OCI-LY7 (cell line): ENCODE results near the gene FBXW8. TPM values are rescaled to one million over a fixed set of nuclear protein-coding genes. Genes with fewer than 3 reads are reported as not detected.

Source experiments
- BruUV-seq: library from RNA; stranded (reverse); fragments of 400-500 nt; replicated peaks from 2 replicates; lab custom pipeline; 2021; lab: Mats Ljungman, UMichigan
- CTCF ChIA-PET: fragments of 300-600 bp; sonication (Branson Sonifier 250); formaldehyde crosslinking; loops from one replicate; lab custom pipeline; 2022; ENCODE audit warnings: antibody characterized with exemption; ENCODE audit not compliant: unreplicated experiment; lab: Charles Lee
- POLR2A ChIA-PET: fragments of 300-600 bp; sonication (Branson Sonifier 250); formaldehyde crosslinking; loops from one replicate; lab custom pipeline; 2022; ENCODE audit warnings: antibody characterized with exemption; lab: Charles Lee
- DNase-seq: peaks from one replicate; pipeline ENCODE4 v3.0.0-alpha.2; 2015; ENCODE audit warnings: low spot score
- H2AFZ ChIP-seq: fragments of 200-600 bp; sonication (generic), shearing (Covaris generic); 2 replicates; pipeline ENCODE4 v1.6.1; 2014; ENCODE audit warnings: mild to moderate bottlenecking, antibody characterized with exemption, low read length, moderate library complexity
- H3K27ac ChIP-seq: fragments of 200-600 bp; sonication (generic); 2 replicates; pipeline ENCODE4 v1.5.1; 2014; ENCODE audit warnings: mixed run types, low read depth, mild to moderate bottlenecking, moderate library complexity, low read length, inconsistent platforms; ENCODE audit not compliant: poor library complexity, severe bottlenecking
- H3K36me3 ChIP-seq: fragments of 200-600 bp; sonication (generic); 2 replicates; pipeline ENCODE4 v1.6.1; 2014; ENCODE audit warnings: mild to moderate bottlenecking, antibody characterized with exemption, low read length, moderate library complexity, mixed read lengths; ENCODE audit not compliant: insufficient read depth
- H3K4me1 ChIP-seq: fragments of 200-600 bp; sonication (generic); 2 replicates; pipeline ENCODE4 v1.5.1; 2014; ENCODE audit warnings: mild to moderate bottlenecking, low read length; ENCODE audit not compliant: insufficient read depth, poor library complexity, severe bottlenecking
- H3K4me2 ChIP-seq: fragments of 200-600 bp; sonication (generic); 2 replicates; pipeline ENCODE4 v1.6.1; 2014; ENCODE audit warnings: mild to moderate bottlenecking, low read length
- H3K4me3 ChIP-seq: fragments of 200-600 bp; sonication (generic); 2 replicates; pipeline ENCODE4 v1.5.1; 2014; ENCODE audit warnings: mild to moderate bottlenecking, low read depth, low read length; ENCODE audit not compliant: poor library complexity, severe bottlenecking
- H3K79me2 ChIP-seq: fragments of 200-600 bp; sonication (generic); 2 replicates; pipeline ENCODE4 v1.6.1; 2016; ENCODE audit warnings: low read depth, mild to moderate bottlenecking, low read length, moderate library complexity, mixed read lengths; ENCODE audit not compliant: insufficient read depth
- H3K9me2 ChIP-seq: fragments of 200-600 bp; sonication (generic); 2 replicates; pipeline ENCODE4 v1.6.1; 2016; ENCODE audit warnings: mild to moderate bottlenecking, low read length, mixed read lengths; ENCODE audit not compliant: insufficient read depth
- H3K9me3 ChIP-seq: fragments of 200-600 bp; sonication (generic); 2 replicates; pipeline ENCODE4 v1.6.1; 2014; ENCODE audit warnings: mild to moderate bottlenecking, mixed run types, low read length, mixed read lengths
- H4K20me1 ChIP-seq: fragments of 200-600 bp; sonication (generic); 2 replicates; pipeline ENCODE4 v1.6.1; 2014; ENCODE audit warnings: mild to moderate bottlenecking, antibody characterized with exemption, low read length, moderate library complexity, mixed read lengths; ENCODE audit not compliant: insufficient read depth
- CTCF ChIP-seq: fragments of 200-600 bp; sonication (generic); conservative IDR thresholded peaks from 2 replicates; pipeline ENCODE4 v1.5.1; 2014; ENCODE audit warnings: mild to moderate bottlenecking, antibody characterized with exemption, low read length, moderate library complexity, mixed read lengths
- EZH2phosphoT487 ChIP-seq: fragments of 200-600 bp; sonication (generic); IDR thresholded peaks from 2 replicates; pipeline ENCODE4 v1.6.1; 2018; ENCODE audit warnings: low read depth, borderline replicate concordance, mild to moderate bottlenecking, mixed run types, antibody characterized with exemption, low read length, moderate library complexity, mixed read lengths
- intact Hi-C: fragments of 100-400 bp; cut with micrococcal nuclease; formaldehyde crosslinking; loops from one replicate; pipeline ENCODE4 v1.10.0; 2022; ENCODE audit not compliant: unreplicated experiment
- total RNA-seq, 2 experiments: library from RNA; depleted of rRNA in 1 of 2; stranded (reverse); fragments of >200 nt in 1 of 2; shearing (Covaris generic) in 1 of 2; gene quantifications; 2 replicates each; pipeline ENCODE4 v1.2.3, GENCODE V29; 2014 to 2022

The FBXW8 gene
- total RNA-seq, 2 experiments from 2014 or later, result 29.8 to 34.0 TPM

- H4K20me1 ChIP-seq, result no peaks in the 10 kb centered on the region
- no peak for DNase-seq
- H3K4me2 ChIP-seq, result no peak overlapping the region
- no peaks in the 10 kb centered on the region for H3K79me2 ChIP-seq
- H3K9me3 ChIP-seq, result no peaks in the 10 kb centered on the region
- H3K36me3 ChIP-seq, result no peaks in the 10 kb centered on the region
- H3K4me3 ChIP-seq, result no peak overlapping the region
- H2AFZ ChIP-seq, result no peak overlapping the region
- ChIA-PET CTCF (no interaction called here), POLR2A (no interaction called here)
- H3K4me1 ChIP-seq, result no peaks in the 10 kb centered on the region
- H3K27ac ChIP-seq, result no peak overlapping the region
- BruUV-seq, result no TSS peak
- no peaks in the 10 kb centered on the region for H3K9me2 ChIP-seq
- intact Hi-C loops, result no loop called here
- TF ChIP-seq EZH2phosphoT487, result no peak; the same call in 1 of the 2 replicates
- TF ChIP-seq CTCF, result no peak
Measured at GRCh38 chr12:117032593-117033381, 122.0 kb downstream of the FBXW8 start.

DNA sequence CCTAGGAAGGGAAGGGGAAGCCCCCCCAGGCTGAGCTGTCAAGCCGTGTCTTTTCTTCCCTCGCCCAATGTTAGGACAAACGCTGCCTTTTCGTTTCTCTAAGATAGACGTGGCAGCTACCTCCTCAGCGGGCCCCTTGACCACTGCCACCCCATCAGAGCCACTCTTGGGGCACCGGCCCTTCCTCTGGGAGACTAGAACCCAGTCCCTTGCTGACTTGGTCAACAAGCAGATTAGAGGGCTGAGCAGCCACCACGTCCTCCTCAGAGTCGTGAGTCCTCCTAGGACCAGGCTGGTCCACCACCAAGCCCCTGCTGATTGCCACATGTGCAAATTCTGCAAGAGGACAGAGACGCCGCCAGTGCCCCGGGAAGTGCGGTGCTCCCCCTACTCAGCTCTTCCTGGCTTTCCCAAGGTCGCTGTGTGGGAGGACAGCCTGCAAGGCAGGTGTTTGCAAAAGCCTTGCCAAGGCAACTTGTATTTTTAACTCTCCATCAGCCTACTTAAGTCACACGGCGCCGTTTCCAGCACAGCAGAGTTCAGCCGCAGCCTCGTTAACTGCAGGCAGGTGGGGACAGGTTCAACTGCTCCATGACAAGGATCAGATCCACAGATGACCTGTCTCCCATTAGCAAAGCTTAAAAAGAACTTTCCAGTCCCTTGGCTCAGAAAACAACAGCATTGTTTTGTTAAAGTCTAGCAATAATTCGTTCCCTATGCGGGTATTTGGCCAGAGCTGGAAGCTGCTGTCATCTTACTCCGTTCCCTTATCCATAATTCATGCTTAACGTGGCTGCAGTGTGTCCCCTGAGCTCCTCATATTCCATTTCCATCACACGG is 122.9 kb downstream of the FBXW8 start:
- ChIA-PET CTCF (no interaction called here), POLR2A (no interaction called here)
- Histone ChIP-seq H4K20me1 (no peaks in the 10 kb centered on the region), H3K27ac (no peak overlapping the region), H3K4me1 (no peaks in the 10 kb centered on the region), H3K9me2 (no peaks in the 10 kb centered on the region), H3K4me3 (no peak overlapping the region), H3K4me2 (no peak overlapping the region), H3K79me2 (no peaks in the 10 kb centered on the region), H2AFZ (no peak overlapping the region), H3K36me3 (no peaks in the 10 kb centered on the region), H3K9me3 (no peaks in the 10 kb centered on the region)
- no peak for DNase-seq
- TF ChIP-seq EZH2phosphoT487 (no peak), CTCF (no peak)
- intact Hi-C loops, result loop anchor here (2.0 kb wide), 1 partner anchor 85 kb away; no protein-coding TSS in a partner anchor
- BruUV-seq, result no TSS peak
